ENCODE data around the gene MS4A5. TPM values are rescaled to one million over a fixed set of nuclear protein-coding genes. Genes with fewer than 3 reads are reported as not detected.

Gene MS4A5
- polyA plus RNA-seq, 4 donors: not detected

- H3K36me3 ChIP-seq (ENCODE audit: control insufficient read depth in 3 of 3, insufficient read depth in 2 of 3, low read depth in 1 of 3, low read length in 3 of 3): no peaks in the 10 kb centered on the region
- FAIRE-seq (no peak), DNase-seq (no peak)
- H3K9me3 ChIP-seq (ENCODE audit: control insufficient read depth in 2 of 2, insufficient read depth in 1 of 2, low read depth in 1 of 2, low read length in 1 of 2): no peaks in the 10 kb centered on the region
- no peaks in the 10 kb centered on the region for H3K4me1 ChIP-seq (ENCODE audit: control insufficient read depth in 3 of 3, insufficient read depth in 2 of 3, low read depth in 1 of 3, low read length in 2 of 3)
- 83 to 88% (median 85%) methylated on average over 2 of the region's 2 CpGs for WGBS, 3 donors
- H3K4me3 ChIP-seq (ENCODE audit: low read depth in 1 of 3, low read length in 3 of 3): no peak overlapping the region
- H3K27me3 ChIP-seq (ENCODE audit: control insufficient read depth in 3 of 3, insufficient read depth in 3 of 3, low read length in 3 of 3): peaks cover 0 to 2% (median 0%) of the 10 kb centered on the region in 3 donors
- H3K27ac ChIP-seq (ENCODE audit: low read depth in 1 of 3, low read length in 2 of 3): no peak overlapping the region
These were observed 64.1 kb downstream of the MS4A5 start for GRCh38 chr11:60493454-60493853.

Other genes with a start within 250 kb of the MS4A5 start
- 10 to 100 TPM in 3 of 4 donors, 1 to 10 TPM in 1; 7.6 to 74.3 (median 59.4) TPM for gene MS4A6A, start 246.5 kb upstream of the MS4A5 start, polyA plus RNA-seq
- under 1 TPM in 2 of 4 donors, not detected in 2; 0.56 to 0.61 TPM for gene MS4A4E, start 186.4 kb upstream of the MS4A5 start, polyA plus RNA-seq
- gene MS4A4A, start 148.9 kb upstream of the MS4A5 start, polyA plus RNA-seq: 10 to 100 TPM in 1 of 4 donors, 1 to 10 TPM in 3; 1.6 to 28.3 (median 6.2) TPM
- under 1 TPM in 1 of 4 donors, not detected in 3; 0.18 TPM for gene MS4A6E, start 102.3 kb upstream of the MS4A5 start, polyA plus RNA-seq
- gene MS4A7, start 51.0 kb upstream of the MS4A5 start, polyA plus RNA-seq: 10 to 100 TPM in 2 of 4 donors, 1 to 10 TPM in 2; 2.2 to 13.2 (median 9.8) TPM
- gene MS4A14, start 33.1 kb upstream of the MS4A5 start, polyA plus RNA-seq: 1 to 10 TPM in 1 of 4 donors, under 1 TPM in 1, not detected in 2; 0.12 to 1.2 TPM
- gene MS4A1, start 26.3 kb downstream of the MS4A5 start, polyA plus RNA-seq: 1 to 10 TPM in 2 of 4 donors, under 1 TPM in 1, not detected in 1; 0.86 to 6.2 (median 1.4) TPM
- under 1 TPM in 1 of 4 donors, not detected in 3; 0.04 TPM for gene MS4A12, start 63.2 kb downstream of the MS4A5 start, polyA plus RNA-seq
- gene MS4A13, start 85.8 kb downstream of the MS4A5 start, polyA plus RNA-seq: not detected

All from small intestine (tissue), 7 donors.